Mesothelial cell of epicardium (in vitro differentiated cells): ENCODE data around the gene COX5A. TPM values are rescaled to one million over a fixed set of nuclear protein-coding genes. Genes with fewer than 3 reads are reported as not detected.

Source experiments
- DNase-seq, 2 experiments: peaks; one replicate each; pipeline ENCODE4 v3.0.0; 2021; ENCODE audit warnings: low spot score in 2 of 2; ENCODE audit not compliant: unreplicated experiment in 2 of 2
- H3K27ac Mint-ChIP-seq: 2 replicates; pipeline ENCODE4 v1.8.0; 2021; ENCODE audit warnings: mixed read lengths
- H3K27me3 Mint-ChIP-seq: 2 replicates; pipeline ENCODE4 v1.8.0; 2021; ENCODE audit warnings: low read depth, mixed read lengths
- H3K36me3 Mint-ChIP-seq: 2 replicates; pipeline ENCODE4 v1.8.0; 2021; ENCODE audit warnings: mixed read lengths
- H3K4me1 Mint-ChIP-seq: 2 replicates; pipeline ENCODE4 v1.8.0; 2021; ENCODE audit warnings: mixed read lengths
- H3K4me3 Mint-ChIP-seq: 2 replicates; pipeline ENCODE4 v1.8.0; 2021; ENCODE audit warnings: mild to moderate bottlenecking, moderate library complexity, mixed read lengths
- H3K9me3 Mint-ChIP-seq: 2 replicates; pipeline ENCODE4 v1.8.0; 2021; ENCODE audit warnings: mixed read lengths
- CTCF ChIP-seq: fragments of 200-600 bp; sonication (generic); IDR thresholded peaks from one replicate; pipeline ENCODE4 v1.5.0; 2021; ENCODE audit warnings: antibody characterized with exemption; ENCODE audit not compliant: unreplicated experiment
- total RNA-seq: library from RNA; stranded (reverse); gene quantifications from 3 replicates; pipeline ENCODE4 v1.2.1, GENCODE V29; 2021

Gene COX5A
- total RNA-seq, 1 donor from 2014 or later = 126 TPM

GRCh38 chr15:74958908-74959585 is 21.2 kb upstream of the COX5A start:
- Mint-ChIP-seq H3K4me1 (peaks cover 23% of the 10 kb centered on the region), H3K9me3 (no peaks in the 10 kb centered on the region), H3K4me3 (peak overlapping the region; percentile 53), H3K36me3 (no peaks in the 10 kb centered on the region), H3K27me3 (peaks cover 92% of the 10 kb centered on the region), H3K27ac (no peak overlapping the region)
- TF ChIP-seq CTCF = no peak
- DNase-seq = no peak

GRCh38 chr15:74958320-74958907 is 20.5 kb upstream of the COX5A start:
- Mint-ChIP-seq H3K27me3 (peaks cover 87% of the 10 kb centered on the region), H3K4me3 (peak overlapping the region; percentile 53), H3K9me3 (no peaks in the 10 kb centered on the region), H3K27ac (no peak overlapping the region), H3K4me1 (peaks cover 26% of the 10 kb centered on the region), H3K36me3 (no peaks in the 10 kb centered on the region)
- no peak for DNase-seq
- TF ChIP-seq CTCF = no peak

DNA sequence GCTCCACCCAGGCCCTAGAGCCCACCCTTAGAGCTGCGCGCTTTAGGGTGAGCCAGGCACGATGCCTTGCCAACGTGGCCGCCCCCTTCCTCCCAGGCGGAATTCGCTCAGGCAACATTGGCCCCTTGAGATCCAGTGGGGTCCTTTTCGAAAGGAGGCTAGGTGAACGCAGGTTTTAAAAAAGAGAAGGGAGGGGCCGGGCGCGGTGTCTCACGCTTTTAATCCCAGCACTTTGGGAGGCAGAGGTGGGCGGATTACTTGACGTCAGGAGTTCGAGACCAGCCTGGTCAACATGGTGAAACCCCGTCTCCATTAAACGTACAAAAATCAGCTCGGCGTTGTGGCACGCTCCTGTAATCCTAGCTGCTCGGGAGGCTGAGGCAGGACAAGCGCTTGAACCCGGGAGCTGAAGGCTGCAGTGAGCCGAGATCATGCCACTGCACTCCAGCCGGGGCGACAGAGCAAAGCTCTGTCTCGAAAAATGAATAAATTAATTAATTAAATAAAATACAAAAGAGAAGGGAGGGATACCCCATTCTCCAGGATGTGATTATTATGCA is 19.7 kb upstream of the COX5A start:
- H3K27ac Mint-ChIP-seq = no peak overlapping the region
- DNase-seq = no peak
- no peaks in the 10 kb centered on the region for H3K36me3 Mint-ChIP-seq
- H3K4me3 Mint-ChIP-seq = peak overlapping the region; percentile 58
- H3K27me3 Mint-ChIP-seq = peaks cover 79% of the 10 kb centered on the region
- no peaks in the 10 kb centered on the region for H3K9me3 Mint-ChIP-seq
- peaks cover 26% of the 10 kb centered on the region for H3K4me1 Mint-ChIP-seq
- TF ChIP-seq CTCF = no peak

DNA sequence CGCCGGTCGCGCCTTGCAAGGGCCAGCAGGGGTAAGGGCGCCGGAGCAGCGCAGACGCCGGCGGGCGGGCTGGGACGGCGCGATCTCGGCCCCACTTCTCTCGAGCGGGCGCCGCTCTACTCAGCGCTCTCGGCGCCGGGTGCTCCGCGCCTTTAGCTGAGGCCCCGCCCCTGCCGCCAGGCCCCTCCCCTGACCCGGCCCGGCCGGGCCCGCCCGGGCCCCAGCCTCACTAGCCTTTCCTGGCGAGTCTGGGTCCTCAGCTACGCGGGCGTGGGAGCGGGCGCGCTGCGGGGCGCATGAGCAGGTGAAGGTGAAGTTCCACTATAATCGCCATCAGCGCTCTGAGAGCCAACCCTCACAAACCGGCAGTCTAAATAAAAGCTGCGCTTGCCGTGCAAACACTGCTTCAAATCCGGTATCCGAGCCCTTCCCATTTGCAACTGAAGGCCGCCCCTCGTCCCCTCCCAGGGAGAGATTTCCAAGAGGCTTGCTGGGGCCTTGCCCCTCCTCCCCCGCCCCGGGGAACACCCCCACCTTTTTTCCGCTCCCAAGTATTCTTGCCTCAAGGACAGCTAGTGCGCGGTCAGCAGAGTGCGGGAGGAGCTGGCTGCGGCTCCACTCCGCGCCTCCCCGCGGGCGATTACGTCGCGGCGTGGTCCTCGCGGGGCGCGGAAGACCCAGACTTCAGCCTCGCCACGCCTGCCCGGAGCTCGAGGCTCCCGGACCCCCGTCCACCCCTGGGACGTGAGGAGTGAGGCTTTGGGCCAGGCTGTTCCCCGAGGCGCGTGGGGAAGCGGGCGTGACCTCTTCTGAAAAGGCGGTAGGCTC is 19.0 kb upstream of the COX5A start, which contains the start of gene RPP25:
Gene RPP25 (minus strand): TSS at position 125 of the 828 bp plus-strand sequence. CDS start 189 bp downstream, outside the sequence.
- TF ChIP-seq CTCF = no peak
- H3K4me1 Mint-ChIP-seq = peaks cover 26% of the 10 kb centered on the region
- peak; percentile 29 to 65 for DNase-seq
- H3K4me3 Mint-ChIP-seq = peak within 1 kb of the TSS; percentile 58
- no peaks in the 10 kb centered on the region for H3K9me3 Mint-ChIP-seq
- no peaks in the 10 kb centered on the region for H3K36me3 Mint-ChIP-seq
- peaks cover 72% of the 10 kb centered on the region for H3K27me3 Mint-ChIP-seq
- no peak within 1 kb of the TSS for H3K27ac Mint-ChIP-seq

- peak; percentile 27 to 75 for DNase-seq
- H3K4me3 Mint-ChIP-seq = peak overlapping the region; percentile 56
- H3K36me3 Mint-ChIP-seq = no peaks in the 10 kb centered on the region
- no peak for TF ChIP-seq CTCF
- peaks cover 63% of the 10 kb centered on the region for H3K27me3 Mint-ChIP-seq
- H3K4me1 Mint-ChIP-seq = peaks cover 26% of the 10 kb centered on the region
- H3K9me3 Mint-ChIP-seq = no peaks in the 10 kb centered on the region
- no peak overlapping the region for H3K27ac Mint-ChIP-seq
Measured at GRCh38 chr15:74955796-74956647, 18.1 kb upstream of the COX5A start.
